Trophoblast cell (in vitro differentiated cells and primary cell): ENCODE measurements around the gene CNTN4.

Source experiments
- DNase-seq, 2 donors: peaks; one replicate each; pipeline ENCODE4 v3.0.0-alpha.2; 2016
- H2AFZ ChIP-seq: 2 replicates; pipeline ENCODE4 v1.6.1; 2013; ENCODE audit warnings: low read length, moderate library complexity, mild to moderate bottlenecking; ENCODE audit not compliant: insufficient read depth, poor library complexity
- H2AK5ac ChIP-seq: 2 replicates; pipeline ENCODE4 v1.6.1; 2013; ENCODE audit warnings: mild to moderate bottlenecking, low read length
- H2BK120ac ChIP-seq: 2 replicates; pipeline ENCODE4 v1.6.1; 2013; ENCODE audit warnings: low read length, mild to moderate bottlenecking, moderate library complexity; ENCODE audit not compliant: insufficient read depth, poor library complexity
- H2BK12ac ChIP-seq: 2 replicates; pipeline ENCODE4 v1.6.1; 2013; ENCODE audit warnings: mild to moderate bottlenecking, low read length, moderate library complexity
- H2BK5ac ChIP-seq: 2 replicates; pipeline ENCODE4 v1.6.1; 2013; ENCODE audit warnings: low read length, low read depth, moderate library complexity, mild to moderate bottlenecking; ENCODE audit not compliant: poor library complexity
- H3K14ac ChIP-seq: 2 replicates; pipeline ENCODE4 v1.6.1; 2013; ENCODE audit warnings: mild to moderate bottlenecking, low read length
- H3K18ac ChIP-seq: 2 replicates; pipeline ENCODE4 v1.6.1; 2013; ENCODE audit warnings: mild to moderate bottlenecking, low read length
- H3K23ac ChIP-seq: 2 replicates; pipeline ENCODE4 v1.6.1; 2013; ENCODE audit warnings: low read length
- H3K27ac ChIP-seq: 2 replicates; pipeline ENCODE4 v1.5.1; 2013; ENCODE audit warnings: low read depth, mild to moderate bottlenecking, inconsistent platforms, low read length, moderate library complexity
- H3K27me3 ChIP-seq: 2 replicates; pipeline ENCODE4 v1.6.1; 2013; ENCODE audit warnings: inconsistent platforms, mild to moderate bottlenecking, low read length, moderate library complexity; ENCODE audit not compliant: insufficient read depth
- H3K36me3 ChIP-seq, 2 experiments: 1 replicate in 1 of 2; 2 replicates in 1 of 2; pipeline ENCODE4 v1.6.1; 2013; ENCODE audit warnings: low read length in 2 of 2, mild to moderate bottlenecking in 2 of 2, moderate library complexity in 1 of 2; ENCODE audit not compliant: insufficient read depth in 2 of 2, control insufficient read depth in 1 of 2
- H3K4ac ChIP-seq: 2 replicates; pipeline ENCODE4 v1.6.1; 2013; ENCODE audit warnings: low read depth, mild to moderate bottlenecking, low read length, moderate library complexity
- H3K4me1 ChIP-seq, 2 experiments: 1 replicate in 1 of 2; 2 replicates in 1 of 2; pipeline ENCODE4 v1.6.1; 2013; ENCODE audit warnings: low read length in 2 of 2, mild to moderate bottlenecking in 2 of 2, moderate library complexity in 1 of 2; ENCODE audit not compliant: insufficient read depth in 2 of 2, control insufficient read depth in 1 of 2
- H3K4me2 ChIP-seq: 2 replicates; pipeline ENCODE4 v1.6.1; 2013; ENCODE audit warnings: inconsistent platforms, mild to moderate bottlenecking, low read length, moderate library complexity
- H3K4me3 ChIP-seq: 2 replicates; pipeline ENCODE4 v1.5.1; 2013; ENCODE audit warnings: mild to moderate bottlenecking, low read depth, low read length, inconsistent platforms
- H3K79me1 ChIP-seq: one replicate; pipeline ENCODE4 v1.6.1; 2013; ENCODE audit warnings: low read length
- H3K79me2 ChIP-seq: 2 replicates; pipeline ENCODE4 v1.6.1; 2013; ENCODE audit warnings: low read length, mild to moderate bottlenecking; ENCODE audit not compliant: control insufficient read depth, insufficient read depth, poor library complexity
- H3K9ac ChIP-seq: 2 replicates; pipeline ENCODE4 v1.6.1; 2013; ENCODE audit warnings: mild to moderate bottlenecking, low read length
- H3K9me3 ChIP-seq: 2 replicates; pipeline ENCODE4 v1.6.1; 2013; ENCODE audit warnings: low read depth, mild to moderate bottlenecking, control low read depth, inconsistent platforms, low read length; ENCODE audit not compliant: insufficient read depth
- H4K12ac ChIP-seq: 2 replicates; pipeline ENCODE4 v1.6.1; 2013; ENCODE audit warnings: low read depth, mild to moderate bottlenecking, low read length, moderate library complexity
- H4K8ac ChIP-seq: 2 replicates; pipeline ENCODE4 v1.6.1; 2013; ENCODE audit warnings: low read depth, mild to moderate bottlenecking, low read length, moderate library complexity
- H4K91ac ChIP-seq: one replicate; pipeline ENCODE4 v1.6.1; 2013; ENCODE audit warnings: low read depth, mild to moderate bottlenecking, low read length, moderate library complexity
- WGBS: extraction: QIAGEN DNeasy Blood & Tissue Kit; methylation state at CpG from one replicate; pipeline ENCODE4 v1.1.7; 2013; ENCODE audit warnings: missing lambda C conversion rate; ENCODE audit not compliant: insufficient read length, insufficient coverage; ENCODE audit errors: extremely low coverage; 5-methylcytosine and 5-hydroxymethylcytosine counted together

The CNTN4 gene

DNA sequence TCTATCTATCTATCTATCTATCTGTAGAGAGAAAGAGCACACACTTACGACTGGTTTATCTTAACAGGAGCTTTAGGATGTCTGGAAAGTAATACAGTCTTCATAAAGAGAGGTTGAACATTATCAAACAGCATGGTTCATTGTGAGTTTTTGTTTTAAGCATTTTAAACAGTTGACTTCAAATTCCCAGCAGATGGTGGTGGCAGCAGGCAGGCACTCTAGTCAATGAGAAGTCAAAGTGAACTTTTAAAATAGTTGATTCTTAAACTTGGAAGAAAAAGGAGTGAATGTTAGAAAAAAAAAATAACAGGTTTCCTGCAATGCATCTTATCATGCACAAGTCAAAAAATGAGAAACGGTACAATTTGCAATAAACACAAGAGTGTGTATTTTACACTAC lies 578.8 kb downstream of the CNTN4 start:
- Histone ChIP-seq H2AK5ac (no peak overlapping the region), H3K9me3 (peaks cover 2% of the 10 kb centered on the region), H3K79me2 (no peaks in the 10 kb centered on the region), H4K8ac (no peak overlapping the region), H2BK120ac (no peak overlapping the region), H4K91ac (no peak overlapping the region), H4K12ac (no peak overlapping the region), H2AFZ (no peak overlapping the region), H3K79me1 (no peaks in the 10 kb centered on the region), H3K18ac (no peak overlapping the region), H3K27me3 (no peaks in the 10 kb centered on the region), H3K27ac (no peak overlapping the region), H2BK12ac (no peak overlapping the region), H2BK5ac (no peak overlapping the region), H3K9ac (no peak overlapping the region), H3K4me2 (no peak overlapping the region), H3K4me3 (no peak overlapping the region), H3K4ac (no peak overlapping the region), H3K36me3 (no peaks in the 10 kb centered on the region), H3K4me1 (no peaks in the 10 kb centered on the region), H3K23ac (no peak overlapping the region), H3K14ac (no peak overlapping the region)
- no CpG with 5 or more reads among the region's 2 CpGs for WGBS
- no peak for DNase-seq

GRCh38 chr3:2680236-2680635 lies 581.6 kb downstream of the CNTN4 start:
- Histone ChIP-seq H2BK12ac (no peak overlapping the region), H3K4ac (no peak overlapping the region), H3K4me2 (no peak overlapping the region), H4K12ac (no peak overlapping the region), H2BK120ac (no peak overlapping the region), H3K27ac (no peak overlapping the region), H4K91ac (no peak overlapping the region), H4K8ac (no peak overlapping the region), H3K4me3 (no peak overlapping the region), H3K4me1 (no peaks in the 10 kb centered on the region), H2BK5ac (no peak overlapping the region), H3K79me1 (no peaks in the 10 kb centered on the region), H3K23ac (no peak overlapping the region), H2AFZ (no peak overlapping the region), H3K9me3 (no peaks in the 10 kb centered on the region), H3K9ac (no peak overlapping the region), H3K27me3 (no peaks in the 10 kb centered on the region), H3K36me3 (no peaks in the 10 kb centered on the region), H2AK5ac (no peak overlapping the region), H3K79me2 (no peaks in the 10 kb centered on the region), H3K14ac (no peak overlapping the region), H3K18ac (no peak overlapping the region)
- no peak for DNase-seq
- no CpG with 5 or more reads among the region's 5 CpGs for WGBS

DNA sequence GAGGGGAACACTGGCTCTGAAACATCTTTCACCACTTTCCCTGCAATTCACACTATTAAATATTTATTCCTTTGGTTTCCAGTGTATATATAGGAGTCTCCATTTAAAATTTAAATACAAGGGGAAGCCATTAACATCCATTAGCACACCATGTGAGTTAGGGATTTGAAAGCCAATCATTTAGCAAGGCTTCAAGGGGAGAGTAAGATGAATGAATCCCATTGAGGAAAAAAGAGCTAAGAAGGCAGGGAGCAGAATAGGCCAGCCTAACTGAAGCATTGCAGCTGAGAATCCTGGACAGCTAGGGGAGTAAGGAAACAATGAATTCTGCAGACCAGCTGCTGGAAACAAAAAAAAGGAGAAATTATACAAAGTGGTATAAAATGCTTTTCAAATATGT lies 585.4 kb downstream of the CNTN4 start:
- Histone ChIP-seq H3K23ac (no peak overlapping the region), H4K8ac (no peak overlapping the region), H3K14ac (no peak overlapping the region), H3K18ac (no peak overlapping the region), H3K79me2 (no peaks in the 10 kb centered on the region), H2AFZ (no peak overlapping the region), H4K91ac (no peak overlapping the region), H3K27ac (no peak overlapping the region), H3K36me3 (no peaks in the 10 kb centered on the region), H3K9me3 (no peaks in the 10 kb centered on the region), H3K27me3 (no peaks in the 10 kb centered on the region), H4K12ac (no peak overlapping the region), H2BK120ac (no peak overlapping the region), H3K4ac (no peak overlapping the region), H3K4me2 (no peak overlapping the region), H2BK12ac (no peak overlapping the region), H2AK5ac (no peak overlapping the region), H3K9ac (no peak overlapping the region), H3K4me1 (no peaks in the 10 kb centered on the region), H2BK5ac (no peak overlapping the region), H3K79me1 (no peaks in the 10 kb centered on the region), H3K4me3 (no peak overlapping the region)
- no peak for DNase-seq

GRCh38 chr3:2686816-2687502 lies 588.3 kb downstream of the CNTN4 start:
- no peak overlapping the region for H3K18ac ChIP-seq
- no peak overlapping the region for H3K14ac ChIP-seq
- H3K4me1 ChIP-seq, result no peaks in the 10 kb centered on the region
- no CpG with 5 or more reads among the region's 4 CpGs for WGBS
- no peak for DNase-seq
- no peaks in the 10 kb centered on the region for H3K27me3 ChIP-seq
- H3K9ac ChIP-seq, result no peak overlapping the region
- H3K23ac ChIP-seq, result no peak overlapping the region
- no peak overlapping the region for H2AK5ac ChIP-seq
- H3K27ac ChIP-seq, result no peak overlapping the region
- no peaks in the 10 kb centered on the region for H3K79me2 ChIP-seq
- no peak overlapping the region for H2BK12ac ChIP-seq
- H4K8ac ChIP-seq, result no peak overlapping the region
- H2BK5ac ChIP-seq, result no peak overlapping the region
- H4K91ac ChIP-seq, result no peak overlapping the region
- no peak overlapping the region for H3K4me2 ChIP-seq
- no peaks in the 10 kb centered on the region for H3K79me1 ChIP-seq
- no peak overlapping the region for H2AFZ ChIP-seq
- H3K36me3 ChIP-seq, result no peaks in the 10 kb centered on the region
- no peaks in the 10 kb centered on the region for H3K9me3 ChIP-seq
- H3K4ac ChIP-seq, result no peak overlapping the region
- H2BK120ac ChIP-seq, result no peak overlapping the region
- H3K4me3 ChIP-seq, result no peak overlapping the region
- H4K12ac ChIP-seq, result no peak overlapping the region
